ENCODE results near the gene AUTS2.

DNA sequence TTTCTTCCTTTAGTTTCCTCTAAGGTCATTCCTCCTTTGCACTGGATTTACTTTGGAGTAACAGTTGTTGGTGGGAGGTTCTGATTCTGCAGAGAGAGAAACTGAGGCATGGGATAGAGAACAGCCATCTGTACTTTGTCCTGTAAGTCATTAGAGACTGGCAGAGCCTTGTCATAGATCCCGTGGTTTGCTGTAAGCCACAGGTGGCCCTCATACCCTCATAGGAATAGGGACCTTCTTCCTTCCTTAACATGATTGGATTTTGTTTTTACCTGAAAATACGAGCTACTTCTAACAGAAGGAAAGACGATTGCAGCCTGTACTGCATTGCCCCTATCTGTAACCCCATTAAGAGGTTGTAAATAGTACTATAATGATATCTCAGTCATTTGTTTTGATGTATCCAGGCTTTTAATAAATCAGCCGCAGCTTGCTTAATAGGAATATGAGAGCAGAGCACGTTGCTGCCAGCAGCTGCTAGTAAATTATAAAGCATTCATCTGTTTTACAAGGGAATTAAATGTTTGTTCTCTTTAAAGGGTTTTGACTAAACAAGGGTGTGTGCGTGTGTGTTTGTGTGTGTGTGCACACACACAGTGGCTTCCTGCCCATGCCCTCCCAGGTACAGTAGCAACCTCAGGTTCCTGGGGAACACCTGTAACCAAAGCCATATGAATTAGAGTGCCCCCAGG is 249.8 kb downstream of the AUTS2 start:
- TF ChIP-seq, protein P1, sequence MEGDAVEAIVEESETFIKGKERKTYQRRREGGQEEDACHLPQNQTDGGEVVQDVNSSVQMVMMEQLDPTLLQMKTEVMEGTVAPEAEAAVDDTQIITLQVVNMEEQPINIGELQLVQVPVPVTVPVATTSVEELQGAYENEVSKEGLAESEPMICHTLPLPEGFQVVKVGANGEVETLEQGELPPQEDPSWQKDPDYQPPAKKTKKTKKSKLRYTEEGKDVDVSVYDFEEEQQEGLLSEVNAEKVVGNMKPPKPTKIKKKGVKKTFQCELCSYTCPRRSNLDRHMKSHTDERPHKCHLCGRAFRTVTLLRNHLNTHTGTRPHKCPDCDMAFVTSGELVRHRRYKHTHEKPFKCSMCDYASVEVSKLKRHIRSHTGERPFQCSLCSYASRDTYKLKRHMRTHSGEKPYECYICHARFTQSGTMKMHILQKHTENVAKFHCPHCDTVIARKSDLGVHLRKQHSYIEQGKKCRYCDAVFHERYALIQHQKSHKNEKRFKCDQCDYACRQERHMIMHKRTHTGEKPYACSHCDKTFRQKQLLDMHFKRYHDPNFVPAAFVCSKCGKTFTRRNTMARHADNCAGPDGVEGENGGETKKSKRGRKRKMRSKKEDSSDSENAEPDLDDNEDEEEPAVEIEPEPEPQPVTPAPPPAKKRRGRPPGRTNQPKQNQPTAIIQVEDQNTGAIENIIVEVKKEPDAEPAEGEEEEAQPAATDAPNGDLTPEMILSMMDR (conservative IDR thresholded peaks at IDR 0.05; ENCODE audit: low read length): no peak
- TF ChIP-seq EZH2phosphoT487 (IDR thresholded peaks at IDR 0.05; ENCODE audit: borderline replicate concordance): no peak
